ENCODE data around the gene LKAAEAR1. TPM values are rescaled to one million over a fixed set of nuclear protein-coding genes. Genes with fewer than 3 reads are reported as not detected.

Gene LKAAEAR1
- total and polyA plus RNA-seq, 2 of the 13 experiments (the other 11 are each of a cell fraction or from before 2014, with no cell fraction given) = not detected

GRCh38 chr20:64041040-64041780 lies 43.0 kb downstream of the LKAAEAR1 start (continued):
- TF ChIP-seq ZFP36L2 (CRISPR knock-in tag; IDR thresholded peaks at IDR 0.05) = no peak
- peak; percentile 67; the same call in 1 of the 2 replicates for TF ChIP-seq ZNF225 (CRISPR knock-in tag; IDR thresholded peaks at IDR 0.05)
- no peak for TF ChIP-seq MAFG (CRISPR knock-in tag; IDR thresholded peaks at IDR 0.05)
- TF ChIP-seq ZNF607 (CRISPR knock-in tag; IDR thresholded peaks at IDR 0.05; ENCODE audit: borderline replicate concordance) = 0 out of 2 replicates have a peak, but pooled peaks have one; percentile 12
- TF ChIP-seq, protein P1, sequence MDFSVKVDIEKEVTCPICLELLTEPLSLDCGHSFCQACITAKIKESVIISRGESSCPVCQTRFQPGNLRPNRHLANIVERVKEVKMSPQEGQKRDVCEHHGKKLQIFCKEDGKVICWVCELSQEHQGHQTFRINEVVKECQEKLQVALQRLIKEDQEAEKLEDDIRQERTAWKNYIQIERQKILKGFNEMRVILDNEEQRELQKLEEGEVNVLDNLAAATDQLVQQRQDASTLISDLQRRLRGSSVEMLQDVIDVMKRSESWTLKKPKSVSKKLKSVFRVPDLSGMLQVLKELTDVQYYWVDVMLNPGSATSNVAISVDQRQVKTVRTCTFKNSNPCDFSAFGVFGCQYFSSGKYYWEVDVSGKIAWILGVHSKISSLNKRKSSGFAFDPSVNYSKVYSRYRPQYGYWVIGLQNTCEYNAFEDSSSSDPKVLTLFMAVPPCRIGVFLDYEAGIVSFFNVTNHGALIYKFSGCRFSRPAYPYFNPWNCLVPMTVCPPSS (IDR thresholded peaks at IDR 0.05) = no peak
- 0 out of 2 replicates have a peak, but pooled peaks have one; percentile 24 for TF ChIP-seq GATA4 (IDR thresholded peaks at IDR 0.05; ENCODE audit: borderline replicate concordance, low read depth)
- no peak for TF ChIP-seq SATB2 (CRISPR knock-in tag; IDR thresholded peaks at IDR 0.05)
- TF ChIP-seq CC2D1A (CRISPR knock-in tag; IDR thresholded peaks at IDR 0.05) = peak; percentile 55; the same call in 1 of the 2 replicates
- TF ChIP-seq SNAPC2 (CRISPR knock-in tag; IDR thresholded peaks at IDR 0.05) = 0 out of 2 replicates have a peak, but pooled peaks have one; percentile 84
- no peak for TF ChIP-seq CERS6 (CRISPR knock-in tag; IDR thresholded peaks at IDR 0.05)
- TF ChIP-seq, protein P2, sequence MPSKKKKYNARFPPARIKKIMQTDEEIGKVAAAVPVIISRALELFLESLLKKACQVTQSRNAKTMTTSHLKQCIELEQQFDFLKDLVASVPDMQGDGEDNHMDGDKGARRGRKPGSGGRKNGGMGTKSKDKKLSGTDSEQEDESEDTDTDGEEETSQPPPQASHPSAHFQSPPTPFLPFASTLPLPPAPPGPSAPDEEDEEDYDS (CRISPR knock-in tag; IDR thresholded peaks at IDR 0.05) = peak; percentile 11; the same call in 1 of the 2 replicates
- peak; percentile 77; the same call in 1 of the 2 replicates for TF ChIP-seq IRX3 (CRISPR knock-in tag; IDR thresholded peaks at IDR 0.05; ENCODE audit: borderline replicate concordance, low read depth)
- no peak for TF ChIP-seq ZNF850 (CRISPR knock-in tag; conservative IDR thresholded peaks at IDR 0.05)
- TF ChIP-seq, protein P3, sequence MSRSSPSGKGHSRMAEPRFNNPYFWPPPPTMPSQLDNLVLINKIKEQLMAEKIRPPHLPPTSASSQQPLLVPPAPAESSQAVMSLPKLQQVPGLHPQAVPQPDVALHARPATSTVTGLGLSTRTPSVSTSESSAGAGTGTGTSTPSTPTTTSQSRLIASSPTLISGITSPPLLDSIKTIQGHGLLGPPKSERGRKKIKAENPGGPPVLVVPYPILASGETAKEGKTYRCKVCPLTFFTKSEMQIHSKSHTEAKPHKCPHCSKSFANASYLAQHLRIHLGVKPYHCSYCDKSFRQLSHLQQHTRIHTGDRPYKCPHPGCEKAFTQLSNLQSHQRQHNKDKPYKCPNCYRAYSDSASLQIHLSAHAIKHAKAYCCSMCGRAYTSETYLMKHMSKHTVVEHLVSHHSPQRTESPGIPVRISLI (CRISPR knock-in tag; IDR thresholded peaks at IDR 0.05; ENCODE audit: borderline replicate concordance) = peak; percentile 38; the same call in 1 of the 2 replicates
- peak; percentile 42; the same call in 1 of the 2 replicates for TF ChIP-seq GATAD1 (CRISPR knock-in tag; IDR thresholded peaks at IDR 0.05)
- no peak for TF ChIP-seq JUN (CRISPR knock-in tag; IDR thresholded peaks at IDR 0.05)
- TF ChIP-seq RBM22 (optimal IDR thresholded peaks at IDR 0.05; ENCODE audit: low read length) = peak; percentile 95
- peak; percentile 95 for TF ChIP-seq ZNF83 (CRISPR knock-in tag; IDR thresholded peaks at IDR 0.05; ENCODE audit: borderline replicate concordance)
- TF ChIP-seq ZSCAN9 (CRISPR knock-in tag; IDR thresholded peaks at IDR 0.05; ENCODE audit: borderline replicate concordance) = no peak
- TF ChIP-seq, protein P4, sequence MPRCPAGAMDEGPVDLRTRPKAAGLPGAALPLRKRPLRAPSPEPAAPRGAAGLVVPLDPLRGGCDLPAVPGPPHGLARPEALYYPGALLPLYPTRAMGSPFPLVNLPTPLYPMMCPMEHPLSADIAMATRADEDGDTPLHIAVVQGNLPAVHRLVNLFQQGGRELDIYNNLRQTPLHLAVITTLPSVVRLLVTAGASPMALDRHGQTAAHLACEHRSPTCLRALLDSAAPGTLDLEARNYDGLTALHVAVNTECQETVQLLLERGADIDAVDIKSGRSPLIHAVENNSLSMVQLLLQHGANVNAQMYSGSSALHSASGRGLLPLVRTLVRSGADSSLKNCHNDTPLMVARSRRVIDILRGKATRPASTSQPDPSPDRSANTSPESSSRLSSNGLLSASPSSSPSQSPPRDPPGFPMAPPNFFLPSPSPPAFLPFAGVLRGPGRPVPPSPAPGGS (CRISPR knock-in tag; IDR thresholded peaks at IDR 0.05) = peak; percentile 53; the same call in 1 of the 2 replicates
- TF ChIP-seq MTA3 (CRISPR knock-in tag; IDR thresholded peaks at IDR 0.05) = no peak
- no peak for TF ChIP-seq SIX1 (CRISPR knock-in tag; IDR thresholded peaks at IDR 0.05; ENCODE audit: borderline replicate concordance)
- TF ChIP-seq, protein P5, sequence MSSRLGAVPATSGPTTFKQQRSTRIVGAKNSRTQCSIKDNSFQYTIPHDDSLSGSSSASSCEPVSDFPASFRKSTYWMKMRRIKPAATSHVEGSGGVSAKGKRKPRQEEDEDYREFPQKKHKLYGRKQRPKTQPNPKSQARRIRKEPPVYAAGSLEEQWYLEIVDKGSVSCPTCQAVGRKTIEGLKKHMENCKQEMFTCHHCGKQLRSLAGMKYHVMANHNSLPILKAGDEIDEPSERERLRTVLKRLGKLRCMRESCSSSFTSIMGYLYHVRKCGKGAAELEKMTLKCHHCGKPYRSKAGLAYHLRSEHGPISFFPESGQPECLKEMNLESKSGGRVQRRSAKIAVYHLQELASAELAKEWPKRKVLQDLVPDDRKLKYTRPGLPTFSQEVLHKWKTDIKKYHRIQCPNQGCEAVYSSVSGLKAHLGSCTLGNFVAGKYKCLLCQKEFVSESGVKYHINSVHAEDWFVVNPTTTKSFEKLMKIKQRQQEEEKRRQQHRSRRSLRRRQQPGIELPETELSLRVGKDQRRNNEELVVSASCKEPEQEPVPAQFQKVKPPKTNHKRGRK (CRISPR knock-in tag; IDR thresholded peaks at IDR 0.05) = no peak

All from HepG2 (cell line).